Gastrocnemius medialis (tissue), 4 donors: ENCODE data around the gene WWP2. TPM values are rescaled to one million over a fixed set of nuclear protein-coding genes. Genes with fewer than 3 reads are reported as not detected.

Experiments used
- ATAC-seq, 2 donors: fragments of 150-250 bp; one replicate each; pipeline ENCODE4 v1.9.1; 2016
- DNase-seq, 2 donors: peaks; one replicate each; pipeline ENCODE4 v3.0.0-alpha.2; 2019
- H3K27ac ChIP-seq, 4 donors: fragments of 200-600 bp; sonication (generic); 1 replicate in 1 of 4; 2 replicates in 3 of 4; pipeline ENCODE4 v1.5.1; 2016 to 2018; ENCODE audit warnings: mild to moderate bottlenecking in 2 of 4, moderate library complexity in 1 of 4
- H3K27me3 ChIP-seq, 3 donors: fragments of 200-600 bp; sonication (generic) in 2 of 3; 1 replicate in 1 of 3; 2 replicates in 2 of 3; pipeline versions ENCODE4 v1.5.1 to v1.6.0; 2016 to 2019; ENCODE audit warnings: mild to moderate bottlenecking in 1 of 3, moderate library complexity in 1 of 3
- H3K36me3 ChIP-seq, 2 donors: fragments of 200-600 bp; sonication (generic) in 1 of 2; one replicate each; pipeline ENCODE4 v1.5.1; 2017 to 2018
- H3K4me1 ChIP-seq, 2 donors: fragments of 200-600 bp; sonication (generic) in 1 of 2; one replicate each; pipeline ENCODE4 v1.5.1; 2016 to 2017; ENCODE audit warnings: mild to moderate bottlenecking in 2 of 2
- H3K4me3 ChIP-seq, 4 donors: fragments of 200-600 bp; sonication (generic) in 3 of 4; 1 replicate in 1 of 4; 2 replicates in 3 of 4; pipeline ENCODE4 v1.5.1; 2016 to 2019; ENCODE audit warnings: mild to moderate bottlenecking in 2 of 4
- H3K9me3 ChIP-seq, 3 donors: fragments of 200-600 bp; sonication (generic) in 2 of 3; 1 replicate in 1 of 3; 2 replicates in 2 of 3; pipeline ENCODE4 v1.5.1; 2016 to 2019
- CTCF ChIP-seq, 5 experiments: fragments of 450-650 bp in 3 of 5; fragments of 200-600 bp in 2 of 5; sonication (generic) in 2 of 5; IDR thresholded peaks in 4 of 5; conservative IDR thresholded peaks in 1 of 5; 1 replicate in 4 of 5; 2 replicates in 1 of 5; pipeline ENCODE4 v1.5.1; 2016 to 2019; ENCODE audit warnings: antibody characterized with exemption in 5 of 5, mild to moderate bottlenecking in 3 of 5, moderate library complexity in 3 of 5
- POLR2A ChIP-seq, 2 donors: fragments of 450-650 bp; IDR thresholded peaks; one replicate each; pipeline ENCODE4 v1.6.1; 2017; ENCODE audit warnings: antibody characterized with exemption in 2 of 2, mild to moderate bottlenecking in 2 of 2, moderate library complexity in 2 of 2
- in situ Hi-C, 4 donors: fragments of 200-750 bp; cut with MboI; loops; one replicate each; pipeline versions ENCODE4 v1.15.0 to v1.8.0; 2017; ENCODE audit warnings: low sequenced_read_pairs in 4 of 4
- intact Hi-C: fragments of 100-400 bp; cut with DNase I; formaldehyde crosslinking; loops from one replicate; pipeline ENCODE4 v1.15.1; 2023; ENCODE audit warnings: low total_unique reads
- total RNA-seq, 4 donors: library from RNA; depleted of rRNA; stranded (reverse); fragments of >200 nt; gene quantifications; one replicate each; pipeline versions ENCODE4 v1.1.0 to v1.2.3, GENCODE V29; 2016

The WWP2 gene
- total RNA-seq, 4 donors from 2014 or later: 29.4 to 35.6 (median 31.8) TPM

DNA sequence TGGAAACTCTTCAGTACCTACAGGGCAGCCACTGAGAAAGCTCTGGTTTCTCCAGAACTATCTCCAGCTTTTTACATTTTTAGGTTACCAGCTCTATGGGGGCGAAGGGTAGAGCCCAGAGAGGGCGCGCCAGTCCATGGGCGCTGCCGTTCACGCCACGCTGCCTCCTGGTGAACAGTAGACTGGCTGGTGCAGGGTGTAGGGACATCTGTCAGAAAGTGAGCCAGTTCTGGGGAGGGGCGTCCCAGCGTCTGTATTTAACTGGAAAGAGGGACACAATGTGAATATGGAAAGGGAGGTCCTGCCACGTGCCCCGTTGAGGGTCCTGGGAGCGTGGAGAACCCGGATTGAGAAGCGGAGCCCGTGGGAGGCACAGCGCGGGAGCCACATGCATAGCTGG, 172.6 kb downstream of the WWP2 start:
- DNase-seq: no peak
- Histone ChIP-seq H3K27ac (no peak overlapping the region), H3K36me3 (peaks cover 0 to 84% of the 10 kb centered on the region in 2 donors), H3K4me1 (no peaks in the 10 kb centered on the region), H3K27me3 (no peaks in the 10 kb centered on the region), H3K4me3 (no peak overlapping the region), H3K9me3 (no peaks in the 10 kb centered on the region)
- TF ChIP-seq CTCF (IDR thresholded peaks at IDR 0.05 in 4 of 5, conservative IDR thresholded peaks at IDR 0.05 in 1 of 5): no peak
- no peak for TF ChIP-seq POLR2A (IDR thresholded peaks at IDR 0.05)
- in situ Hi-C loops (loop anchor here in 3 of 4 donors (5.0 to 10.0 kb wide), 3 partner anchors 132 to 142 kb away; no protein-coding TSS in a partner anchor), intact Hi-C loops (no loop called here)
- ATAC-seq: no peak

GRCh38 chr16:69935278-69935711, 173.2 kb downstream of the WWP2 start:
- ATAC-seq: no peak
- no peak for TF ChIP-seq CTCF (IDR thresholded peaks at IDR 0.05 in 4 of 5, conservative IDR thresholded peaks at IDR 0.05 in 1 of 5)
- no peak for TF ChIP-seq POLR2A (IDR thresholded peaks at IDR 0.05)

DNA sequence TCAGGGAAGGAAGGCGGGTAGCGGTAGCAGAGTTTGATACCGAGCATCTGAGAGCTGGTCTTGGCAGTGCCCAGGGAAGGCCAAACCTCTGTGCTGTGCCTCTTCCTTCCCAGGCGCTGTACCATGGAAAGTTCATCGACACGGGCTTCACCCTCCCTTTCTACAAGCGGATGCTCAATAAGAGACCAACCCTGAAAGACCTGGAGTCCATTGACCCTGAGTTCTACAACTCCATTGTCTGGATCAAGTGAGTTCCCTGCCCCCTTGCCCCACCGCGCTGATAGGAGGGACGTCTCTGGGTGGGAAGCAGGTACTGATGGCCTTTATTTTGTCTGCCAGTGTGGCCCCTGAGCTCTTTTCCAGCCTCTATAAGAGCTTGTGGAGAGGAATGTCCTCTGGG, 173.6 kb downstream of the WWP2 start:
- TF ChIP-seq POLR2A (IDR thresholded peaks at IDR 0.05) (no peak), CTCF (IDR thresholded peaks at IDR 0.05 in 4 of 5, conservative IDR thresholded peaks at IDR 0.05 in 1 of 5) (no peak)
- intact Hi-C loops: no loop called here
- H3K4me3 ChIP-seq: no peak overlapping the region
- no peak overlapping the region for H3K27ac ChIP-seq
- no peaks in the 10 kb centered on the region for H3K9me3 ChIP-seq
- in situ Hi-C loops: loop anchor here in 1 of 4 donors (10.0 kb wide), 1 partner anchor 141 kb away; no protein-coding TSS in a partner anchor
- ATAC-seq: no peak
- H3K4me1 ChIP-seq: no peaks in the 10 kb centered on the region
- no peaks in the 10 kb centered on the region for H3K27me3 ChIP-seq
- no peak for DNase-seq
- peaks cover 0 to 93% of the 10 kb centered on the region in 2 donors for H3K36me3 ChIP-seq

More at GRCh38 chr16:69935278-69935711, 173.2 kb downstream of the WWP2 start:
- Histone ChIP-seq H3K27me3 (no peaks in the 10 kb centered on the region), H3K9me3 (no peaks in the 10 kb centered on the region), H3K36me3 (peaks cover 0 to 89% of the 10 kb centered on the region in 2 donors), H3K4me1 (no peaks in the 10 kb centered on the region), H3K27ac (no peak overlapping the region), H3K4me3 (no peak overlapping the region)
- intact Hi-C loops (no loop called here), in situ Hi-C loops (loop anchor here in 1 of 4 donors (10.0 kb wide), 1 partner anchor 140 kb away; no protein-coding TSS in a partner anchor)
- no peak for DNase-seq

DNA sequence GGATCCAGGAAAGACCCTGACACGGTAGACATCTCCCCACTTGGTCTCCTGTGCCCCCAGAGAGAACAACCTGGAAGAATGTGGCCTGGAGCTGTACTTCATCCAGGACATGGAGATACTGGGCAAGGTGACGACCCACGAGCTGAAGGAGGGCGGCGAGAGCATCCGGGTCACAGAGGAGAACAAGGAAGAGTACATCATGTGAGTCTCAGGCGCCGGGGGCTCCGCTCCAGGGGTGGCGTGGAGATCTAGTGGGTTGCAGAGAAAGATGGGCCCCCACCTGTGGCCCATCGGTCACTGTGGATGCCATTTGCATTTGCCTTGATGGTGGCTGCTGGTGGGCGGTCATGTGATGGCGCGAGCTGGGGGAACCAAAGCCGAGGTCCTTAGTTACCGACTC, 174.1 kb downstream of the WWP2 start:
- no peaks in the 10 kb centered on the region for H3K4me1 ChIP-seq
- ATAC-seq: no peak
- H3K36me3 ChIP-seq: peaks cover 0 to 89% of the 10 kb centered on the region in 2 donors
- no peak for DNase-seq
- in situ Hi-C loops: loop anchor here in 1 of 4 donors (10.0 kb wide), 1 partner anchor 141 kb away; no protein-coding TSS in a partner anchor
- no peaks in the 10 kb centered on the region for H3K9me3 ChIP-seq
- H3K27ac ChIP-seq: no peak overlapping the region
- intact Hi-C loops: no loop called here
- H3K4me3 ChIP-seq: no peak overlapping the region
- no peaks in the 10 kb centered on the region for H3K27me3 ChIP-seq
- no peak for TF ChIP-seq CTCF (IDR thresholded peaks at IDR 0.05 in 4 of 5, conservative IDR thresholded peaks at IDR 0.05 in 1 of 5)
- TF ChIP-seq POLR2A (IDR thresholded peaks at IDR 0.05): no peak
